ENCODE measurements around the gene TAF11L5. TPM values are rescaled to one million over a fixed set of nuclear protein-coding genes. Genes with fewer than 3 reads are reported as not detected.
"Not testable (repeated sequence)": the region's sequence is repeated elsewhere in the genome, so short reads cannot be mapped to it uniquely, and the experiment has no call there.

Gene TAF11L5
- not detected for total RNA-seq

- not testable (repeated sequence) for DNase-seq
These were observed at the start of gene TAF11L5 for GRCh38 chr5:17524935-17525334. TAF11L5 (plus strand) TSS chr5:17525235.

DNA sequence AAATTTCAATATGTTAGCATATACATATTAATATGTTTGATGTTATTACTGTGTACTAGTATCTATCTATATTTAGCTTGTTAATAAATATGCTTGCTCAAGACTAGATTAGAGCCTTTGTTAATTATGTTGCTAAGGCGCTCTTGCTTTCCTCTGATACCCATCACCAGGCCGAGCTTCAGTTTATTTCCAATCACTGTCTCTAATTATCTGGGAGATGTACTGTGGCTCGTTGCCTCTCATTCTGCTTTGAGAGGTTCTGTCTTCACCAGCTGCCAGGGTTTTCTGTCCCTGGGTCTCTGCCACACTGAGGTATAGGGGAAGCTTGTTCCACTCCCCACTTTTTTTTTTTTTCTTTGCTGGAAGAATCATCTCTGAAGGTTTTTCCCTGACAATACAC is 48.0 kb upstream of the TAF11L5 start:
- no peak for DNase-seq

- no peak for DNase-seq
These were observed 47.3 kb upstream of the TAF11L5 start for GRCh38 chr5:17477573-17478265.

GRCh38 chr5:17481378-17481777 is 43.7 kb upstream of the TAF11L5 start:
- DNase-seq: no peak

DNA sequence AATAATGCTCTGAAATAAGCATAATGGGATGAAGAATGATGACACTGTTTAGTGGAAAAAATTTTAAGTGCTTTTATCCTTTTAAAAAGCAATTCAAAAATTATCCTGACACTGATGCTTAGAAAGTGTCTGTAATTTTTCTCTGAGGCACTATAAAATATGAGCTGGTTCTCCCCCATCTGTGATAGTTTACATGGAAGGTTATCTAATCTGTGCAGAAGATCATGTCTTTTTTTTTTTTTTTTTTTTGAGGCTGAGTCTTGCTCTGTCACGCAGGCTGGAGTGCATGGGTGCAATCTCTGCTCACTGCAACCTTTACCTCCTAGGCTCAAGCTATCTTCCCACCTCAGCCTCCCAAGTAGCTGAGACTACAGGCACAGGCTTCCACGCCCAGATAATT is 42.2 kb upstream of the TAF11L5 start:
- no peak for DNase-seq

- not testable (repeated sequence) for DNase-seq
These were observed 38.4 kb upstream of the TAF11L5 start for GRCh38 chr5:17486464-17487173.

DNA sequence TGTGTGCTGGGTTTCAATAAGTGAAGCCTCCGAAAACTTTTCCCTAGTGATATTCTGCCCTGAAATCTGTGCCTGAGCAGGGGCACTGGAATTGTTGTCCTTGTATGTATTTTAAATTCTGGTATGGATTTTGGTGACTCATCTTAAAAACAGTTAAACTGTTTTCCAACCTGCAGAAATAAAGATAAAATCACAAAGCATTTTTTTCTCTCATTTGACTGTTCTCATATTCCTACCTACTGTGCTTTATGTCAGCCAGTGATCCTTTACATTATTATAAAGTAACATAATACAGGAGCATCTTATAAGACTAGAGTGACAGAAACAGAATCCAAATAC is 37.9 kb upstream of the TAF11L5 start:
- DNase-seq: no peak

GRCh38 chr5:17491257-17491656 is 33.8 kb upstream of the TAF11L5 start:
- DNase-seq: not testable (repeated sequence)

GRCh38 chr5:17492770-17493169 is 32.3 kb upstream of the TAF11L5 start:
- DNase-seq: no peak

DNA sequence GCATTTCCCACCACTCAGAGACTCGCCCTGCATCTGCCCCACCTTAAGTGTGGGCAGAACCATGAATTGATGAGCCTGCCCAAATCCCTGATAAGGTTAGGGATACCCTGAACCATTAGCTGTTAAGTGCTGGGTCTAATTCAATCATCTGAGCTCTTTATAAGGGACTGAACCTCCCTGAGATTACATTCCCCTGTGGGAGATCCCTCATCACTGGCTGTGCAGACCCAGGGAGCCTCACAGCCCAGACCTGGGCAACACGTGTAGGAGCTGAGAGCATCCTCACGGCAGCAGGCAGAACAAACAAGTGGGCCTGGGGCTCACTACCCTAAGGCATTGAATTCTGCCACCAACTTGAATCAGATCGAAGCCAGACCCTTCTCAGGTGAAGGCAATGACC is 27.6 kb upstream of the TAF11L5 start:
- DNase-seq: no peak

- DNase-seq: not testable (repeated sequence)
These were observed 27.1 kb upstream of the TAF11L5 start, which contains the start of gene TAF11L2 for GRCh38 chr5:17497931-17498330. TAF11L2 (plus strand) TSS chr5:17498231.

GRCh38 chr5:17511775-17512325 is 13.2 kb upstream of the TAF11L5 start:
- DNase-seq: no peak

DNA sequence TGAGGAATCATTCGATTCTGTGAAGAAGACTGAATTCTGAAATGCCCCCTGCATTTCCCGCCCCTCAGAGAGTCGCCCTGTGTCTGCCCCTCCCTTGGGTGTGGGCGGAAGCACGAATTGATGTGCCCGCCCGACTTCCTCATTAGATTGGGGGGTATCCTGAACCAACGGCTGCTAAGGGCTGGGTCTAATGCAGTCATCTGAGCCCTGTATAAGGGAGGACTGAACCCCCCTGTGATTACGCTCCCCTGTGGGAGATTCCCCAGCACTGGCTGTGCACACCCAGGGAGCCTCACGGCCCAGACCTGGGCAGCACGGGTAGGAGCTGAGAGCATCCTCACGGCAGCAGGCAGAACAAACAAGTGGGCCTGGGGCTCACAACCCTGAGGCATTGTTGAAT is 7.5 kb upstream of the TAF11L5 start:
- DNase-seq: not testable (repeated sequence)

DNA sequence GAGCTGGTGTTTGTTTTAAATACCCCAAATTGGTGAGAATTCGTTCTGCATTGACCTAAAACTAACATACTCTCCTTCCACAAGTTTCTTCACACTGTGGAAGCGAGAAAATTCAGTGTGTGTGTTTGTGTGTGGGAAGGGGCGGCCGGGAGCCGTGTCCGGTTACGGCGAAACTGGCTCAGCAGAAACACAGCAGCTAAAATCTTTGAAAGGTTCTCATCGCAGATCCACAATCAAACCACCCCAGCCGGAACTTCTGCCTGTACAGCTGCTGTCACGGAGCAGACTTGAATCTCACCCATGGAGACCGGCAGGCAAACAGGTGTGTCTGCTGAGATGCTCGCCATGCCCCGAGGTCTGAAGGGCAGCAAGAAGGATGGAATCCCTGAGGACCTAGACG is 7.0 kb upstream of the TAF11L5 start, which contains the start of gene TAF11L3:
Gene TAF11L3 (plus strand): TSS at position 301 of the 400 bp plus-strand sequence.
- not testable (repeated sequence) for DNase-seq

GRCh38 chr5:17519508-17519907 is 5.5 kb upstream of the TAF11L5 start:
- DNase-seq: not testable (repeated sequence)

GRCh38 chr5:17521501-17521900 is 3.5 kb upstream of the TAF11L5 start, which contains the start of gene TAF11L4:
TAF11L4 (plus strand) TSS chr5:17521801.
- DNase-seq: not testable (repeated sequence)

- peak; percentile 8 for DNase-seq
These were observed 1.5 kb downstream of the TAF11L5 start for GRCh38 chr5:17526504-17526903.

GRCh38 chr5:17528369-17528768 is 3.3 kb downstream of the TAF11L5 start, which contains the start of gene TAF11L6:
TAF11L6 (plus strand) TSS chr5:17528669.
- not testable (repeated sequence) for DNase-seq
